Stimulated activated CD4-positive, alpha-beta T cell treated with anti-CD3 and anti-CD28 coated beads, Interleukin-1b, Interleukin-23, amount 100 ng/mL, for 48 hours (primary cell): ENCODE measurements around the gene OBP2B.
A peak's percentile ranks its signal among the peaks of the same experiment; 100 is the strongest.

Experiments used
- DNase-seq: peaks from one replicate; pipeline ENCODE4 v3.0.0-alpha.2; 2020

OBP2B gene

DNA sequence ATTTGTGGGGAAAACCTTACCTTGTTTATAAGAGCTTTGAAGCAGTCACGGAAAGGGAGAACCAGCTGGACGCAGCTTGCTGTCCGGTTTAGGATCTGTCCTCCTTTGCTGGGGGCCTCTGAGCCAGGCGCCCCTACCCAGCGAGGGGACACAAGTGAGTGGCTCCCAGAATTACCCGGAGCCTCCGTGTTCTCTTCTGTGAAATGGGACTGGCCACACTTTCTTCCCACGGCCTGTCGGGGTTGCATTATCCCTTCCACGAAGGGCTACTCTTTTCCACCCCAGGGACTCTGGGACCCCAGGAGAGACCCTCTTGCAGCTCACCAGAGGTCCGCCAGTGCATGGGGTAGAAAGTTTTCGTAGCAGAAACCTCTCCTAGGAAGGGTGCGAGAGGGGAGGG is 44.9 kb downstream of the OBP2B start:
- no peak for DNase-seq

GRCh38 chr9:133163504-133164172 is 45.4 kb downstream of the OBP2B start, which contains the start of gene GBGT1:
TSS of gene GBGT1 (minus strand) at chr9:133163914. CDS start at chr9:133162412, 1,502 bp downstream.
- DNase-seq, result no peak

DNA sequence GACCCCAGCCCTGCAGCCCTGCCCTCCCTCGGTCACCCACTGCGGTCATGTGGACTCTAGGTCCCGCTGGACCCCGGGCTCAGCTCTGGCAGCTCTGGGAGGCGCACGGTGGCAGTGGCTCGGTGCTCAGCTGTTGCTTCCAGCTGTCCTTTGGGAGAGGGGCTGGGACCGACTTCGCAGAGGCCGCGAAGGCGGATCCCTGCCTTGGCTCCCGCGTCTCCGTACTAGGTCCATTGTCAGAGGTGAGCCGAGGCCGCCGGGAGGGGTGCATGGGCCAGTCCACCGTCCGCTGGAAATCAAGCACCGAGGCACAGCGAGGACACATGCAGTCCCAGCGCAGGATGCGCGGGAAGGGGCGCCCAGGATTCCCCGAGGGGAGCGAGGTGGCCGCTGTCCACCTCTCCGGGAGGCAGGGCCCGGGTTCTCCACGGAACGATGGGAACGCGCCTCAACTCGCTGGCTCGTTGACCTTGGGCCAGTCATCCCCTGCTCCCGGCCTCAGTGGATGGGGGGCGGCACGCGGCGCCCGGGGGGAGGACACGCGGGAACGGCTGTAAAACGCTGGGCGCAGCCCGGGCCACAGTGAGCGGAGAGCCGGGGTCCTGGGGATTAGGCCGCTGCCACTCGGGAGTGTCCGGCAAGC is 46.1 kb downstream of the OBP2B start:
- DNase-seq, result no peak

DNA sequence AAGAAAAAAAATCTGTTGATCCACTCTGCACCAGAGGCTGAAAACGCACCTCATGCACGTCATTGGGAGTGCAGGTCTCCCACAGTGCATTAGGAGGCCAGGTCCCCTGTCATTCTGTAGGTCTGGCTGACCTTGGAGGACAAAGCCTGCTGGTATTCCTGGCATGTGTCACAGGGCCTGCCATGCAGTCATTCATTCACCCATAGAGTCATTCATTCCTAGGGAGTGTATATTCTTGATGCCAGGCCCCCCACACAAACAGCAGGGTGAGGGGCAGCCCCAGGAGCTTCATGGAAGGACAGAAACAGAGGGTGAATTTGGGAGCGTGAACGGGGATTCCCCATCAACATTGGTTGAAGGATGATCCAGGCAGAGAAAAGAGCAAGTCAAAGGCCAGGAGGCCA is 47.5 kb downstream of the OBP2B start:
- DNase-seq, result no peak

DNA sequence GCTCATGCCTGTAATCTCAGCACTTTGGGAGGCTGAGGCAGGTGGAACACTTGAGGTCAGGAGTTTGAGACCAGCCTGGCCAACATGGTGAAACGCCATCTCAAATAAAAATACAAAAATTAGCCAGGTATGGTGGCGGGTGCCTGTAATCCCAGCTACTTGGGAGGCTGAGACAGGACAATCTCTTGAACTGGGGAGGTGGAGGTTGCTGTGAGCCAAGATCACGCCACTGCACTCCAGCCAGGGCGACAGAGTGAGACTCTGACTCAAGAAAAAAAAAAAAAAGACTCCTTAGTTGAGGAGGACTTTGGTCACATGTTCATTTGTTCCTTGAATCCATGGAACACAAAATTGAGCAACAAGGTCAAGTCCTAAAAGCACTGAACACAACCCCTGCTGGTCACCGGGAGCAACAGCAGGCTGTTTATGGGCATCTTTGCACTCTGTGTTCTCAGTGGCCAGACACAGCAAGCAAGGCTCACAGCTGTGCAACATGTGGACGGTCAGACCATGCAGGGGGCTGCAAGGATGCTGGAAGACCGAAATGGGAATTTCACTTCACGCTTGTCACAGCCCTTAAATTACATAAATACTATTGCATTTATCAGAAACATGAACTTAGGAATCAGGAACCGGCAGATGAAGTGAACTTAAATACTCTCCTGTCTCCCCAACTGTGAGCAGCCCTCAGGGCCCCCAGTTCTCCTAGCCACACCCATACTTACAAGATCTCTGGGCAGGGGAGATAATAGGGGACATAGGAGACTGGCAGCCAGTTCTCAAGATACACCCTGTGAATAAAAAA is 48.1 kb downstream of the OBP2B start:
- DNase-seq, result peak; percentile 45

- DNase-seq, result no peak
Measured at GRCh38 chr9:133158695-133159094, 50.4 kb downstream of the OBP2B start.
